DMS 273 treated with DMSO at 0.1 percent for 48 hours (cell line): Measurements from ENCODE around the gene PBX4.

Experiments used
- DNase-seq: peaks from one replicate; lab custom pipeline; 2025; lab: John Stamatoyannopoulos, UW

The PBX4 gene

DNA sequence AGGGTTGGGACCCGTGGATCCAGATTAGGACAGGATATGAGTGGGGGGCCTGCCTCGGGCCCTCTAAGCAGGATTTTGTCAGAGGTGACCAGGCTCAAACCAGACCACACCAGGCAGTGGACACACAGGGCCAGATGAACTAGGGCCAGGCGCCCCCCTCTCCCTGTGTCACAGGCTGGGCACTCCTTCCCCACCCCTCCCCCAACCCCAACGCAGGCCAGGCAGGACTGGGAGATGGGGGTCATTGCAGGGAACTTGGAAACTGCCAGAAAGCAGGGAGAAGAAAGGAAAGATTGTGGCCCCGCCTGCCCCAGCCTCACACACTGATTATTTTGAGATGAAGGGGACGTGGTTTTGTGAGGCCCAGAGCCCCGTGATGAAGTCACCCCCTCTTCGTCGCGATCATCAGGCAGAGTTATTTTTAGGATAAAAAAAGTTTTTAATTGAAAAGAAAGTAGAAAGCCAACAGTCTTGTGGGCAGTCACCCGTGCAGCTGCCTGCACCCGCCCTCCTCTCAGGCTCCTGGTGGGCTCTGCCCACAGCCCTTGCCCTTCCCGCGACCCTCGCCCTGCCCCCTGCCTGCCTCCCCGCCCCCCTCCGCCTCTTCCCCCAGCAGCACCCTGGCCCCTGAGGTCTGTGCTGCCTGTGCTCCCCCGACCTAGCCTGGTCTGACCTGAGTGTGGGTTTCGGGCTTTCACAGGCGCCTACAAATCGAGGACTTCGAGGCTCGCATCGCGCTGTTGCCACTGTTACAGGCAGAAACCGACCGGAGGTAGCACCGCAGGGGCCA lies 91.7 kb downstream of the PBX4 start:
- DNase-seq = no peak

DNA sequence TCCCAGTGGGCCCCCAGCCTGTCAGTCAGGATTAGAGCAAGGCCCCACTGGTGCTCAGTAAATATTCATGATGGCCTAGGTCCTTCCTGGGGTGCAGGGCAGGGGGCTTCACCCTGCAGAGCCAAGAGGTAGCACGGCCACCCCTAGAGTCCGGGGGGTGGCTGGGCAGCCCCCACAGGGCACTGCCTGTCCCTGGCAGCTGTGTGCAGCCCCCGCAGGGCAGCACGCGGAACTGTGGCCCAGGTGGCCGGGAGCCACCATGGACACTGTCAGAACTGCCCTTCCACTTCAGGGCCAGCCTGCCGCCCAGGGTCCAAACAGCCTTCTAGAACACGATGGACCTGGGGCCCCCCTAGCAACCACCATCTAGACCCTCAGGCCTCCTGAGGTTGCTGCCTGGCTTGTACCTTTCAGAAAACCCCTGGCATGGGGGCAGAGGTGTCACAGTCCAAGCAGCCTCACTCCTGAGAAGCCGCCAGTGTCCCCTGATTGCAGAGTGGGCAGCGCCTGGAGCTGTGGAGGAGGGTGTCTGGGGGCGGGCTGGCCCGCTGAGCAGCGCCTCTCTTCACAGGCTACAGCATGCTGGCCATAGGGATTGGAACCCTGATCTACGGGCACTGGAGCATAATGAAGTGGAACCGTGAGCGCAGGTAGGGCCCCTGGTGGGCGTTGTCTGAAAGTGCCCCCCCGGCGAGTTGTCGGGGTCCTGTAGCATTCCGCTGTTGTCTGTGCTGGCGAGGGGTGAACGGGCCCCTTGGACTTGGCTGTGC lies 92.7 kb downstream of the PBX4 start:
- DNase-seq = no peak

DNA sequence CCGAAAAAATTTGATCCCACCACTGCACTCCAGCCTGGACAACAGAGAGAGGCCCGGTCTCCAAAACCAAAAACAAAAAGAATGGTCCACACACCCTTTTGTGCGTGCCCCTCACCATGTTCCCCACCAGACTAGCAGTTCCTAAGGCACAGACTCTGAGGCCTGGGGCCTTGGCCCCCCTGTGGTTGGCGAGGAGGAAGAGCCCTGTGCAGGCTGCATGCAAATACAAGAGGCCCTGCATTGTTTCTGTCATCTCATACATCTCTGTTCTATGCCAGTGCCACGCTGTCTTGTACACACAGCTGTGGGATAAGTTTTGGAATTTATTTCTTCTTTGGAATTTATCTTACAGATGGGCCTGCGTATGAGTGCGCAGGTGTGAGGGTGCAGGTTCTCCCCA lies 94.4 kb downstream of the PBX4 start:
- DNase-seq = no peak

DNA sequence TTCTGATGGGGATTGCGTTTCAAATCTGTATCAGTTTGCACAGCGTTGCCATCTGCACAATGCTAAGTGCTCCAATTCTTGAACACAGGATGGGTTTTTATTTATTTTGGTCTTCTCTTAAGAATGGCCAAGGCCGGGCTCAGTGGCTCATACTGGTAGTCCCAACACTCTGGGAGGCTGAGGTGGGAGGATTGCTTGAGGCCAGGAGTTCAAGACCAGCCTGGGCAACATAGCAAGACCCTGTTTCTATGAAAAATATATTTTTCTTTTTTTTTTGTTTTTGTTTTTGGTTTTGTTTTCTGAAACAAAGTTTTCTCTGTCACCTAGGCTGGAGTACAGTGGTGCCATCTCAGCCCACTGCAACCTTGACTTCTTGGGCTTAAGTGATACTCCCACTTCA lies 95.3 kb downstream of the PBX4 start:
- DNase-seq = no peak

DNA sequence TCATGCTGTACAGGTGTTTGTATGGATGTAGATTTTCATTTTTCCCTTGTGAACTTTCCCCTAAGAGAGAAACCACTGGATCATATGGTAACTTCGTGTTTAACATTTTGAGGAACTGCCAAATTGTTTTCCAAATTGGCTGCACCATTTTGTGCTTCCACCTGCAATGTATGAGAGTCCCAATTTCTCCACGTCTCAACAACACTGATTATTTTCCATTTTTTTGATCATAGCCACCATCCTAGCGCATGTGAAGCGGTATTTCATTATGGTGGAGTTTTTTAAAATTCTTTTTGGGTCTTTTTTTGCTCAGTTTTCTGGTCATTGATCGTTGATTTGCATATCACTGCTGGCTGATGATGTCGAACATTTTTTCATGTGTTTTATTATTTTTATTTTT lies 97.5 kb downstream of the PBX4 start:
- no peak for DNase-seq

DNA sequence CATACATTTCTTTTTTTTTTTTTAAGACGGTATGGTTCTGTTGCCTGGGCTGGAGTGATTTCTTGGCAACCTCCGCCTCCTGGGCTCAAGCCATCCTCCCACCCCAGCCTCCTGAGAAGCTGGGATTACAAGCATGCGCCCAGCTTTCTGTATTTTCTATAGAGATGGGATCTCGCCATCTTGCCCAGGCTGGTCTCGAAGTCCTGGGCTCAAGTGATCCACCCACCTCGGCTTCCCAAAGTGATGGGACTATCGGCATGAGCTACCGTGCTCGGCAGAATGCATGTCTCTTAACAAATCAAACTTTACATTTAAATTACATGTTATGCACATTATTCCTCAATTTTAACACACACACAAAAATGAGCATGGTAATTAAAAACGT lies 101.3 kb downstream of the PBX4 start:
- no peak for DNase-seq

DNA sequence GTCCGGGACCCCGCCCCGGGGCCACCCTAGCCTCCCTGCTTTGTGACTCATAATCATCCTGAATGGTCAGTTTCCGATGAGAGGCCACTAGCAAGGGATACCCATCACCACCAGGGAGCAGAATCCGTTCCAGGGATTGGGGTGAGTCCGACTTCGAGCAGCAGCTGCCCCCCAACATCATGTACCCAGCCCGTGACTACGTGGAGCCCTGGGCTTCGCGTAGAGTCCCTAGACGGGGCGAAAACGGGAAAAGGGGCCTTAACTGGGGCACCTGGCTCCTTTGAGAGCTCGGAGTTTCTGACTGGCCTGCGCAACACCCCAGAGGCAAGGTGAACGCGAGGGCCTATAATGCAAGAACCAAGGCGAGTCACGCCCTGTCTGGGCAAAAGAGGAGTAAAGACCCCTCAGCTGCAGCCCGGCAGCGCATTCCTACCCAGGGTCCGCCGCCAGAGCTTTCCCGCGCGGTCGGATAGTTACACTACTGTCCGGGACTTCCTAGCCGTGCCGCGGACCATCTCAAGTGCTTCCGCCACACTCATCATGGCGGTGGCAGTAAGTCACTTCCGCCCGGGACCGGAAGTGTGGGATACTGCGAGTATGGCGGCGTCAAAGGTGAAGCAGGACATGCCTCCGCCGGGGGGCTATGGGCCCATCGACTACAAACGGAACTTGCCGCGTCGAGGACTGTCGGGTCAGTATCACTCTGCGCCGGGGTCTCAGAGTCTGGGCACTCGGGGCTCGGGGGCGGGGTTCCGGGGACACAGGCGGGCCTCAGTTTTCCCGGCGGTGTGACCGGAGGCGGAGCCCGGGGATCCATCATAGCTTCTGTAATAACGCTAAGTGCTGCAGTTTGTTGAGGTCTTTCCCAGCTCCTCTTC lies 102.6 kb downstream of the PBX4 start, which contains the start of gene NDUFA13:
TSS of gene NDUFA13 (plus strand) at position 584 of the 878 bp plus-strand sequence. CDS start at position 598, 14 bp downstream.
- DNase-seq = peak; percentile 70

DNA sequence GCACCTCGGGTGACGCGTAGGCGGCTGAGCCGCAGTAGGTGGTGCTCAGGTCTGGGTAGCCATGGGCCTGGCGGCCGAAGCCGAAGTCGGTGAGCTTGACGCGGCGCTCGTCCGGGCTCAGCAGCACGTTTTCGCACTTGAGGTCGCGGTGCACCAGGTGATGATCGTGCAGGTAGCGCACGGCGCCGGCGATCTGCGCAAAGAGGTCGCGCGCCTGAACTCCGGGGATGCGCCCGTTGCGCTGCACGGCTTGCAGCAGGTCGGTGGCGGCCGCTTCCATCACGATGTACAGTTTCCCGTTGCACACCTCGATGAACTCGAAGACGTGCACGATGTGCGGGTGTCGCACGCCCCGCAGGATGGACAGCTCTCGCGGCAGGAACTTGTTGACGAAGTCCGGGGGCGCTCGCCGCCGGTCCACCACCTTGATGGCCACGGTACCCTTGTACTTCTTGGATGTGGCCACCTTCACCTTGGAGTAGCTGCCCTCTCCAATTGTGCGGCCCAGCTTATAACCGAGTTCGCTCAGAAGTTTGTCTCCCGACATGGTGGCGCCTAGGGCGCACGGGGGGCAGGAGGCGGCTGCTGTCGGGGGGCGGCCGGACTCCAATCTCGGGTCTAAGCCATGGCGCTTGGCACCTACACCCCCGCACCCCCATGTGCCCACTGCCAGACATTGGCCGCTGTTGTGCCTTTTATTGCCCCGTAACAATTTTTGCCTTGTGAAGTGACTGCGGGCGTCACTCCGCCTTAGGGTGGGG lies 103.4 kb downstream of the PBX4 start, which contains the start of gene TSSK6:
TSS of gene TSSK6 (minus strand) at position 668 of the 761 bp plus-strand sequence. CDS start at position 547, 121 bp downstream.
- no peak for DNase-seq

DNA sequence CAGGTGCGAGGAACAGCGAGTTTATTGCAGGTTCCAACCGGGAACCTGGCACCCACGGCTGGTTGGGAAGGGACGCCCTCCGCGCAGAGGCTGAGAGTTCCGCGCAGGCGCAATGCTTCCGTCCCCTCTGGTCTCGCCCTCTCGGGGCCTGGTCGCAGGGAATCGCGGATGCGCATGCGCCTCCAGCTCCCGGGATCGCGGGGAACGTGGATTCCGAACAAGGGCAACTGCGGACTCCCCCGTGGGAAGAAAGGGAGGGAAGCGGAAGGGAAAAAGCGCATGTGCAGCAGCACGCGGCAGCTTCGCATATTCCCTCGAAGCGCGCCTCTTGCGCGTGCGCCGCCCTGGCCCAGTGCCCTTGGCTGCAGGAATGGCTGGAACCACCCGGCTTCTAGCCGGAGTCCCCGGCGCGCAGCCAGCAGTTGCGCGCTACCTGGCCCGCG lies 104.3 kb downstream of the PBX4 start:
- DNase-seq = no peak

DNA sequence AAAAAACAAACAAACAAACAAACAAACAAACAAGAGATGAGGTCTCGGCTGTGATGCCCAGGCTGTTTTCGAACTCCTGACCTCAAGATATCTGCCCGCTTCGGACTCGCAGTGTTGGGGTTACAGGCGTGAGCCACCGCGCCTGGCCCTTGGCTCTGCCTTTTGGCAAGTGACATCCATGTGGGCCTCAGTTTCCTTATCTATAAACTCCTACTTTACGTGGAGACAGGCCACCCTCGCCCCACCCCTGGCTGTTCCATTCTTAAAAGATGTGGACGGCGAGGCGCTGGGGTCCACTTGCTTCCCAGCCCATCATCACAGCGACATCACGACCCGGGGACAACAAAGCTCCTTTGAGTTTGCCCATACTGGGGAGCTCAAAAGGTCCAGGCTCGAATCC lies 104.8 kb downstream of the PBX4 start:
- no peak for DNase-seq
